ENCODE measurements around the gene THRB. TPM values are rescaled to one million over a fixed set of nuclear protein-coding genes. Genes with fewer than 3 reads are reported as not detected.

THRB gene
- total RNA-seq, 2 experiments from 2014 or later = not detected

DNA sequence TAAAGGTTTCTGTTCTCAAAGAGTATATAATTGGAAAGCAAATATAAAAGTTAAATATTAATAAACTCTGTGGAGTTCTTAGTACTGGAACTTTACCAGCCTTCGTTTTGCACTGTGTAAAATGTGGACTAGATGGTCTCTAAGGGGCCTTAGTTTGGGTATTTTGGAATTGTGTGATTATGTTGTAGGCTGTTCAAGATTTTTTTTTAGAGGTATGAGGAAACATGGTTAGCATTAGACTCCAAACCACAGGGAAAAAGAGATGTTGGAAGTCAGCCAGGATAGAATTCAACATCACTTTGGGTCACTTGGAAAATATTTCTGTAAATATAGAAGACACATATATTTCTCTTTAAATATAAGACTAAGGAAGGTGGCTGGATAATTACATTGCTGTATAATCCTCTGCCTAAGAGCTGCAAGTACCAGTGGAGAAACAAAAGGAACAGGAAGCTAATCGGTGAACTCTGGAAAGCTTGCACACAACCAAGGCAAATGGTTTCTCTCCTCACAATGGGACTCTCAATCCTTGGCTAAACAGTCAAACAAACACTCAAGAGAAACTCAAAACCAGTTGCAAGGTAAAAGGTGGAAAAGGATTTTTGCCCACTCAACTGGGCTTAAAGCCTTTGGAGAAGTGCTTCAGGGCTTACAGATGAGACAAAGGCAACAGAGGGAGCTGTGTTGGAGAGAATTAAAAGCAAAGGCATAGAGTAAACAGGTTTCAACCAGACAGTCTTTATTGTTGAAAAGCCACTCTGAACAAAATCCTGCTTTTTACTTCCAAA, 407.8 kb downstream of the THRB start:
- no peak overlapping the region for H3K4me3 Mint-ChIP-seq
- H3K27me3 Mint-ChIP-seq = no peaks in the 10 kb centered on the region
- no peak for DNase-seq
- CTCF ChIA-PET = no interaction called here
- H3K36me3 Mint-ChIP-seq (ENCODE audit: low read depth) = no peaks in the 10 kb centered on the region
- H3K9me3 Mint-ChIP-seq = no peaks in the 10 kb centered on the region
- no peak overlapping the region for H3K27ac Mint-ChIP-seq
- H3K4me1 Mint-ChIP-seq = no peaks in the 10 kb centered on the region
- POLR2A ChIA-PET = no interaction called here

DNA sequence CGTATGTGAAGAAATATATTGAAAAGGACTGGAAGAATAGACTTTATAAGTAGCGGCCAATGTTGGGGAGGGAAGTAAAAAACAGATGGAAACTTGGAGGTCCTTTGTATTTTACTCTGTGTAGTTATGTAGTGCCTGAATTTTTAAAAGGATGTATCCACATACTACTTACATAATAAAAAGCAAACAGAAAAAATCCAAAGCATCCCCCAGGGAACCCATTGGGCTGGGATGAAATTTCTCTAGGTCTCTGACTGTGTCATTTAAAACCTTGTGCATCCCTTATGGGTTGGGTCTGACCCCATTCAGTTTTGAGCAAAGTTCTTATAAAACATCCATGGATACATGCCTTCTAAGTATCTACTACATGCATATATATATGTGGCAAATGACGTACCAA, 408.4 kb downstream of the THRB start:
- CTCF ChIA-PET = no interaction called here
- Mint-ChIP-seq H3K9me3 (no peaks in the 10 kb centered on the region), H3K36me3 (ENCODE audit: low read depth) (no peaks in the 10 kb centered on the region), H3K4me3 (no peak overlapping the region), H3K27ac (no peak overlapping the region), H3K27me3 (no peaks in the 10 kb centered on the region), H3K4me1 (no peaks in the 10 kb centered on the region)
- DNase-seq = no peak
- POLR2A ChIA-PET = no interaction called here

DNA sequence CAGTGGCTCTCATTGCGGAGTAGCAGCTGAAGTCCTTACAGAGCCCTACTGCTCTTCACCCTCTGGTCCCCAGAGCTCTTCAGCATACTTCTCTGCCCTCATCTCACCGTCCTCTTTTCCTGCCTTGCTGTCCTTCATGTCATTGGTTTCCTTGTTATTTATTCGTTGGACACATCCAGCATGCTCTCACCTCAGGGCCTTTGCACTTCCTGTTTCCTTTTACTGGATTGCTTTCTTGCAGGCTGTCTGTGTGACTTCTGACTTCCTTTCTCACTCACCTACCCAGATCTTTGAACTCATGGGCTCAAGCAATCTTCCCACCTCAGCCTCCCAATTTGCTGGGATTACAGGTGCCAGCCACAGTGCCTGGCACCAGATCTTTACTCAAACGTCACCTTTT, 422.5 kb downstream of the THRB start:
- ChIA-PET POLR2A (no interaction called here), CTCF (no interaction called here)
- Mint-ChIP-seq H3K9me3 (peaks cover 2% of the 10 kb centered on the region), H3K27me3 (no peaks in the 10 kb centered on the region), H3K4me1 (no peaks in the 10 kb centered on the region), H3K27ac (no peak overlapping the region), H3K36me3 (ENCODE audit: low read depth) (no peaks in the 10 kb centered on the region), H3K4me3 (no peak overlapping the region)
- DNase-seq = no peak

DNA sequence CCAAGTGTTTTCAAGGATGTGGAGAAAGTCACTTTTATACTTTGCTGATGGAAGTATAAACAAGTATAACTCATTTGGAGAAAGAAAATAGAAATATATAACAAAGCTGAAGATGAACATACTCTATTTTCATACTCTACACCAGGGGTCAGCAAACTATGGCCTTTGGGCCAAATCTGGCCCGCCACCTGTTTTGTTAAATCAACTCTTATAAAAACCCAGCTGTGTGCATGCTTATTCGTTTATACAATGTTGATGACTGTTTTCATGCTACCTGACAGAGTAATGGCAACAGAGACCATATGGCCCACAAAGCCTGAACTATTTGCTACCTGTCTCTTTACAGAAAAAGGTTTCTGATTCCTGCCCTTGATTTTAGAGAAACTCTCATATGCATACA, 425.6 kb downstream of the THRB start:
- H3K27me3 Mint-ChIP-seq = no peaks in the 10 kb centered on the region

DNA sequence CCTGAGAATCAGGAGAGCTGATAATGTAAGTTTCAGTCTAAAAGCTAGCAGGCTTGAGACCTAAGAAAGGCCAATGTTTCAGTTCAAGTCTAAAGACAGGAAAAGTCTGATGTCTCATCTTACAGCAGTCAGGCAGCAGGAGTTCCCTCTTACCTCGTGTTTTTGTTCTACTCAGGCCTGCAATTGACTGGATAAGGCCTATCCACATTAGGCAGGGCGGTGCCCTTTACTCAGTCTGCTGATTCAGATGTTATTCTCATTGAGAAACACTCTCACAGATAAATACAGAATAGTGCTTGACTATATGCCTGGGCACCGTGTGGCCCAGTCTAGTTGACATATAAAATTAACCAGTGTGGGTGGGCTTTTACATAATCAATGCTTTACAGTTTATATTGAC, 427.2 kb downstream of the THRB start:
- ChIA-PET CTCF (no interaction called here), POLR2A (no interaction called here)
- Mint-ChIP-seq H3K9me3 (no peaks in the 10 kb centered on the region), H3K36me3 (ENCODE audit: low read depth) (no peaks in the 10 kb centered on the region), H3K4me1 (no peaks in the 10 kb centered on the region), H3K27me3 (no peaks in the 10 kb centered on the region), H3K4me3 (no peak overlapping the region), H3K27ac (no peak overlapping the region)
- no peak for DNase-seq

More for the DNA sequence above, 425.6 kb downstream of the THRB start:
- DNase-seq = no peak
- no peaks in the 10 kb centered on the region for H3K4me1 Mint-ChIP-seq
- no peaks in the 10 kb centered on the region for H3K36me3 Mint-ChIP-seq (ENCODE audit: low read depth)
- no peak overlapping the region for H3K4me3 Mint-ChIP-seq
- ChIA-PET POLR2A (no interaction called here), CTCF (no interaction called here)
- no peak overlapping the region for H3K27ac Mint-ChIP-seq
- no peaks in the 10 kb centered on the region for H3K9me3 Mint-ChIP-seq

Small RNA genes lying within 50 kb of the gene (microRNA-seq; reads per million reads assigned to microRNA genes)
- not detected for gene MIR4792 (ENCODE audit: borderline microRNAs expressed, borderline replicate concordance)

All from activated CD4-positive, alpha-beta T cell treated with anti-CD3 and anti-CD28 coated beads, Interleukin-2, amount 10 ng/mL, durations not matched to agents 7 days and 5 days (primary cell).